Activated CD8-positive, alpha-beta memory T cell treated with anti-CD3 and anti-CD28 coated beads for 1 hour (primary cell): ENCODE data around the gene HOXD4.

Experiments
- DNase-seq, 2 donors: peaks; one replicate each; pipeline ENCODE4 v3.0.0-alpha.2; 2020; ENCODE audit warnings: low read depth in 1 of 2; ENCODE audit errors: extremely low read depth in 1 of 2

The HOXD4 gene

GRCh38 chr2:176187899-176188773, 36.8 kb downstream of the HOXD4 start, which contains the start of gene HOXD1:
Gene HOXD1 (plus strand): TSS chr2:176188668. CDS start chr2:176188802, 134 bp downstream.
- DNase-seq: no peak

GRCh38 chr2:176188774-176189680, 37.7 kb downstream of the HOXD4 start:
- no peak for DNase-seq

- no peak for DNase-seq
Observed at GRCh38 chr2:176189681-176190641, 38.6 kb downstream of the HOXD4 start.

- DNase-seq: no peak
Observed at GRCh38 chr2:176192351-176192750, 41.0 kb downstream of the HOXD4 start.

GRCh38 chr2:176193048-176193447, 41.7 kb downstream of the HOXD4 start:
- DNase-seq: no peak

GRCh38 chr2:176199902-176200301, 48.6 kb downstream of the HOXD4 start:
- no peak for DNase-seq

- DNase-seq: no peak
Observed at GRCh38 chr2:176200971-176201370, 49.6 kb downstream of the HOXD4 start.

GRCh38 chr2:176202491-176202890, 51.1 kb downstream of the HOXD4 start:
- DNase-seq: no peak
